HL-60 (cell line): ENCODE results near the gene MYL7.

Source experiments
- CTCF ChIP-seq: IDR thresholded peaks from one replicate; pipeline ENCODE4 v1.5.1; 2011; ENCODE audit warnings: low read length, control low read depth, inconsistent platforms; ENCODE audit not compliant: insufficient read depth
- GABPA ChIP-seq: IDR thresholded peaks from 2 replicates; pipeline ENCODE4 v1.6.1; 2012; ENCODE audit warnings: low read depth
- POLR2AphosphoS5 ChIP-seq: IDR thresholded peaks from 2 replicates; pipeline ENCODE4 v1.6.1; 2012; ENCODE audit warnings: low read depth
- REST ChIP-seq: IDR thresholded peaks from 2 replicates; pipeline ENCODE4 v1.6.1; 2012; ENCODE audit warnings: low read depth; ENCODE audit not compliant: insufficient replicate concordance

- TF ChIP-seq CTCF (no peak), GABPA (no peak), POLR2AphosphoS5 (no peak), REST (no peak)
Measured at GRCh38 chr7:44156453-44157010, 15.4 kb upstream of the MYL7 start.
